Tibial artery (tissue), 4 donors: ENCODE results near the gene BRINP1.
A peak's percentile ranks its signal among the peaks of the same experiment; 100 is the strongest.

Experiments
- DNase-seq, 2 donors: peaks; one replicate each; pipeline ENCODE4 v3.0.0-alpha.2; 2019
- H3K27ac ChIP-seq, 2 donors: fragments of 200-600 bp; sonication (generic) in 1 of 2; 1 replicate in 1 of 2; 2 replicates in 1 of 2; pipeline ENCODE4 v1.5.1; 2018 to 2019; ENCODE audit warnings: mild to moderate bottlenecking in 1 of 2
- H3K27me3 ChIP-seq, 2 donors: fragments of 200-600 bp; sonication (generic) in 1 of 2; one replicate each; pipeline versions ENCODE4 v1.5.1 to v1.6.0; 2016 to 2019
- H3K36me3 ChIP-seq, 3 donors: fragments of 200-600 bp; sonication (generic) in 2 of 3; one replicate each; pipeline ENCODE4 v1.5.1; 2016 to 2019; ENCODE audit warnings: mild to moderate bottlenecking in 2 of 3
- H3K4me1 ChIP-seq, 4 donors: fragments of 200-600 bp; sonication (generic) in 2 of 4; 1 replicate in 3 of 4; 2 replicates in 1 of 4; pipeline ENCODE4 v1.5.1; 2016 to 2019
- H3K4me3 ChIP-seq, 2 donors: fragments of 200-600 bp; sonication (generic) in 1 of 2; 1 replicate in 1 of 2; 2 replicates in 1 of 2; pipeline ENCODE4 v1.5.1; 2018 to 2019; ENCODE audit warnings: mild to moderate bottlenecking in 2 of 2
- H3K9me3 ChIP-seq, 3 donors: fragments of 200-600 bp; sonication (generic) in 1 of 3; one replicate each; pipeline ENCODE4 v1.5.1; 2016 to 2019
- intact Hi-C: fragments of 100-400 bp; cut with DNase I; formaldehyde crosslinking; loops from one replicate; pipeline ENCODE4 v1.15.0; 2023; ENCODE audit warnings: low total_unique reads
- TF ChIP-seq, protein P1 (sequence below), 2 experiments: fragments of 200-600 bp in 1 of 2; fragments of 450-650 bp in 1 of 2; IDR thresholded peaks; one replicate each; pipeline ENCODE4 v1.5.1; 2017 to 2019; ENCODE audit warnings: antibody characterized with exemption in 2 of 2, mild to moderate bottlenecking in 1 of 2, moderate library complexity in 1 of 2

Gene BRINP1

GRCh38 chr9:119369680-119370366, 588 bp upstream of the BRINP1 start:
- no peaks in the 10 kb centered on the region for H3K36me3 ChIP-seq
- peaks cover 0 to 13% (median 9%) of the 10 kb centered on the region in 4 donors for H3K4me1 ChIP-seq
- intact Hi-C loops: no loop called here
- DNase-seq: no peak
- TF ChIP-seq, protein P1, sequence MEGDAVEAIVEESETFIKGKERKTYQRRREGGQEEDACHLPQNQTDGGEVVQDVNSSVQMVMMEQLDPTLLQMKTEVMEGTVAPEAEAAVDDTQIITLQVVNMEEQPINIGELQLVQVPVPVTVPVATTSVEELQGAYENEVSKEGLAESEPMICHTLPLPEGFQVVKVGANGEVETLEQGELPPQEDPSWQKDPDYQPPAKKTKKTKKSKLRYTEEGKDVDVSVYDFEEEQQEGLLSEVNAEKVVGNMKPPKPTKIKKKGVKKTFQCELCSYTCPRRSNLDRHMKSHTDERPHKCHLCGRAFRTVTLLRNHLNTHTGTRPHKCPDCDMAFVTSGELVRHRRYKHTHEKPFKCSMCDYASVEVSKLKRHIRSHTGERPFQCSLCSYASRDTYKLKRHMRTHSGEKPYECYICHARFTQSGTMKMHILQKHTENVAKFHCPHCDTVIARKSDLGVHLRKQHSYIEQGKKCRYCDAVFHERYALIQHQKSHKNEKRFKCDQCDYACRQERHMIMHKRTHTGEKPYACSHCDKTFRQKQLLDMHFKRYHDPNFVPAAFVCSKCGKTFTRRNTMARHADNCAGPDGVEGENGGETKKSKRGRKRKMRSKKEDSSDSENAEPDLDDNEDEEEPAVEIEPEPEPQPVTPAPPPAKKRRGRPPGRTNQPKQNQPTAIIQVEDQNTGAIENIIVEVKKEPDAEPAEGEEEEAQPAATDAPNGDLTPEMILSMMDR (IDR thresholded peaks at IDR 0.05): no peak
- peak overlapping the region; percentile 29 to 47 for H3K4me3 ChIP-seq
- peaks cover 0 to 3% (median 0%) of the 10 kb centered on the region in 3 donors for H3K9me3 ChIP-seq
- H3K27me3 ChIP-seq: peaks cover 5 to 44% of the 10 kb centered on the region in 2 donors
- H3K27ac ChIP-seq: no peak overlapping the region

- intact Hi-C loops: no loop called here
- peaks cover 0 to 13% (median 9%) of the 10 kb centered on the region in 4 donors for H3K4me1 ChIP-seq
- peaks cover 5 to 44% of the 10 kb centered on the region in 2 donors for H3K27me3 ChIP-seq
- TF ChIP-seq, protein P1 (IDR thresholded peaks at IDR 0.05): no peak
- H3K4me3 ChIP-seq: peak overlapping the region; percentile 29 to 47
- H3K36me3 ChIP-seq: no peaks in the 10 kb centered on the region
- peaks cover 0 to 3% (median 0%) of the 10 kb centered on the region in 3 donors for H3K9me3 ChIP-seq
- DNase-seq: no peak
- H3K27ac ChIP-seq: no peak overlapping the region
Observed at GRCh38 chr9:119368179-119368578, 1.1 kb downstream of the BRINP1 start.

DNA sequence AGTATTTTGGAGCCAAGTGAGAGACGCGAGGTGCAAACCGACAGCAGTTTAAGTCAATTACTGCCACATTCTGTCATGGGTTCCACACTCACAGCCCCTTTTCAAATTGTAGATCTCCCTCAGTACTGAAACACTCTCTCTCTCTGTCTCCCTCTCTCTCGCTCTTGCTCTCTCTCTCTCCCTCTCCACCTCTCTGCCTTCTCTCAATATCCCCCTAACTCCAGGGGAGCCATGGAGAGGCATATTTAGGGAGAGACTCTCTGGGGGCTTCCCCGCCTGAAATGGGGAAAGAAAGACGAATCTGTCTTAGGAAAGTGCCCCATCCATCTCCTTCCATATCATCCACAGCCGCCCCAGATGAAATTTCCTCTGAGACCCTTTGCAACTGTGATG, 1.6 kb downstream of the BRINP1 start:
- intact Hi-C loops: no loop called here
- no peaks in the 10 kb centered on the region for H3K36me3 ChIP-seq
- H3K9me3 ChIP-seq: peaks cover 0 to 3% (median 0%) of the 10 kb centered on the region in 3 donors
- H3K4me1 ChIP-seq: peaks cover 0 to 13% (median 9%) of the 10 kb centered on the region in 4 donors
- no peak for DNase-seq
- H3K27ac ChIP-seq: no peak overlapping the region
- H3K4me3 ChIP-seq: peak overlapping the region; percentile 29 to 47
- H3K27me3 ChIP-seq: peaks cover 5 to 44% of the 10 kb centered on the region in 2 donors
- TF ChIP-seq, protein P1 (IDR thresholded peaks at IDR 0.05): no peak

- peaks cover 0 to 13% (median 9%) of the 10 kb centered on the region in 4 donors for H3K4me1 ChIP-seq
- intact Hi-C loops: no loop called here
- H3K36me3 ChIP-seq: no peaks in the 10 kb centered on the region
- H3K9me3 ChIP-seq: peaks cover 0 to 3% (median 0%) of the 10 kb centered on the region in 3 donors
- H3K4me3 ChIP-seq: no peak overlapping the region
- DNase-seq: no peak
- TF ChIP-seq, protein P1 (IDR thresholded peaks at IDR 0.05): no peak
- H3K27ac ChIP-seq: no peak overlapping the region
- peaks cover 5 to 44% of the 10 kb centered on the region in 2 donors for H3K27me3 ChIP-seq
Observed at GRCh38 chr9:119366909-119367682, 2.1 kb downstream of the BRINP1 start.

DNA sequence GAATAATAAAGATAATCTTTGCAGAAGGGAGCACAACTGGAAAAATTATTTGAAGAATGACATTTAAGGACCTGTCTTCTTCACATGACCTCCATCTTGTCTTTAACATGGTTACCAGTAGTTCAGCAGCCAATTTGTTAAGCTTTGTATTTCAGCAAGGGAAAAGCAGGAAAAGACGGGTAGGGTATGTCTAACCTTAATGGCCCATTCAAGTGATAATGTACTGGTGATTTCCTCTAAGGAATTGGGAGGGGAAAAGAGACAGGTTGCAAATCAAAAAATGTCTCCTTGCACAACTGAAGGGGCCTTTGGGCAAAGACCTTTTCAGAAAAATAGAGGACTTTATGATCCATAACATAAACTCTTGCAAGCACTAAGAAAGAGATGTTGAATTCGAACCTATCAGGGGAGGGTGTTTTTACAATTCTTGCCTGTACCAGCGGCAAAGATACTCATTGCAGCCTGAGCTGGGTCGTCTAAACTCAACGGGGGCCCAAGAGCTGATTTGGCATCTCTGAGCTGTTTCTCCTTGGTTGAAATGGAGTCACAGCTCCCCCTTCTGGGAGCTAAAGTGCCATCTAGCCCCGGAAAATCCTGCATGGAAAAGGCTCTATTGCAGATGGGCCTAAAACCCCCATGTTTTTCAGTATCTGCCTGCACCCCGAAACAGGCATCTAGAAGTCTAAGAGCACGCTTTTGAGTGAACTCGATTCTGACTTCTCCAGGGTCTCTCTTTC, 3.8 kb downstream of the BRINP1 start:
- DNase-seq: no peak
- Histone ChIP-seq H3K27ac (no peak overlapping the region), H3K36me3 (no peaks in the 10 kb centered on the region), H3K4me3 (no peak overlapping the region), H3K27me3 (peaks cover 5 to 43% of the 10 kb centered on the region in 2 donors), H3K9me3 (peaks cover 0 to 1% (median 0%) of the 10 kb centered on the region in 3 donors), H3K4me1 (peaks cover 0 to 13% (median 9%) of the 10 kb centered on the region in 4 donors)
- intact Hi-C loops: no loop called here
- TF ChIP-seq, protein P1 (IDR thresholded peaks at IDR 0.05): peak; percentile 34 to 46
